SK-N-SH (cell line): Measurements from ENCODE around the gene TERT. TPM values are rescaled to one million over a fixed set of nuclear protein-coding genes. Genes with fewer than 3 reads are reported as not detected.

Experiments
- CTCF ChIA-PET: fragments of 300-600, 350-600 bp; formaldehyde crosslinking; extraction: SDS; loops from one replicate; lab custom pipeline; 2021; lab: Yijun Ruan, JAX
- POLR2A ChIA-PET: fragments of 350-600 bp; sonication (Branson Sonifier 250); formaldehyde crosslinking; extraction: SDS; loops from one replicate; lab custom pipeline; 2020; ENCODE audit warnings: antibody characterized with exemption, inconsistent platforms; lab: Yijun Ruan, JAX
- DNase-seq: peaks from one replicate; pipeline ENCODE4 v3.0.0; 2012
- H2AFZ ChIP-seq: fragments of 200-600 bp; sonication (generic); 2 replicates; pipeline ENCODE4 v1.8.1; 2016; ENCODE audit warnings: antibody characterized with exemption, mild to moderate bottlenecking, low read depth
- H3F3A ChIP-seq: fragments of 200-600 bp; sonication (generic); replicated peaks from 2 replicates; pipeline ENCODE3; 2016; ENCODE audit warnings: antibody characterized with exemption, mild to moderate bottlenecking; ENCODE audit not compliant: insufficient read depth
- H3K27ac ChIP-seq, 2 experiments: fragments of 200-500 bp in 1 of 2; fragments of 200-600 bp in 1 of 2; sonication (Bioruptor generic) in 1 of 2; sonication (generic), shearing (Covaris generic) in 1 of 2; 2 replicates each; pipeline versions ENCODE4 v1.5.1 to v1.6.1; 2014 to 2016; ENCODE audit warnings: low read depth in 2 of 2, inconsistent platforms in 1 of 2, low read length in 1 of 2, mild to moderate bottlenecking in 1 of 2, mixed read lengths in 1 of 2
- H3K27me3 ChIP-seq: fragments of 200-600 bp; sonication (generic), shearing (Covaris generic); 2 replicates; pipeline ENCODE4 v1.6.1; 2016; ENCODE audit warnings: mixed run types; ENCODE audit not compliant: insufficient read depth
- H3K36me3 ChIP-seq, 2 experiments: fragments of 200-500 bp in 1 of 2; fragments of 200-600 bp in 1 of 2; sonication (Bioruptor generic) in 1 of 2; sonication (generic) in 1 of 2; replicated peaks in 1 of 2; 2 replicates each; pipeline versions ENCODE3 to v1.5.1; 2014 to 2016; ENCODE audit warnings: low read length in 1 of 2, mild to moderate bottlenecking in 1 of 2; ENCODE audit not compliant: insufficient read depth in 2 of 2, control insufficient read depth in 1 of 2
- H3K4me1 ChIP-seq, 2 experiments: fragments of 200-500 bp in 1 of 2; fragments of 200-600 bp in 1 of 2; sonication (Bioruptor generic) in 1 of 2; sonication (generic), shearing (Covaris generic) in 1 of 2; 2 replicates each; pipeline versions ENCODE4 v1.5.1 to v1.6.1; 2014 to 2016; ENCODE audit warnings: low read depth in 1 of 2, low read length in 1 of 2, mixed run types in 1 of 2; ENCODE audit not compliant: insufficient read depth in 2 of 2, control insufficient read depth in 1 of 2
- H3K4me2 ChIP-seq: fragments of 200-600 bp; sonication (generic), shearing (Covaris generic); 2 replicates; pipeline ENCODE4 v1.6.1; 2017; ENCODE audit warnings: mixed run types
- H3K4me3 ChIP-seq, 2 experiments: fragments of 200-500 bp in 1 of 2; fragments of 200-600 bp in 1 of 2; sonication (Bioruptor generic) in 1 of 2; sonication (generic), shearing (Covaris generic) in 1 of 2; 2 replicates each; pipeline versions ENCODE4 v1.5.1 to v1.8.1; 2014 to 2016; ENCODE audit warnings: low read depth in 2 of 2, inconsistent platforms in 1 of 2, low read length in 1 of 2, mild to moderate bottlenecking in 1 of 2, mixed read lengths in 1 of 2, moderate library complexity in 1 of 2
- H3K79me2 ChIP-seq: fragments of 200-600 bp; sonication (generic); 2 replicates; pipeline ENCODE4 v1.8.1; 2017; ENCODE audit warnings: mild to moderate bottlenecking; ENCODE audit not compliant: insufficient read depth
- H3K9ac ChIP-seq: fragments of 200-600 bp; sonication (generic); 2 replicates; pipeline ENCODE4 v1.6.1; 2017; ENCODE audit warnings: mixed run types
- H3K9me2 ChIP-seq: fragments of 200-600 bp; sonication (generic); 2 replicates; pipeline ENCODE4 v1.6.1; 2017; ENCODE audit warnings: mixed run types
- H3K9me3 ChIP-seq: fragments of 200-600 bp; sonication (generic); 2 replicates; pipeline ENCODE4 v1.6.1; 2017; ENCODE audit warnings: mixed run types, mild to moderate bottlenecking, moderate library complexity
- H4K20me1 ChIP-seq: fragments of 200-600 bp; sonication (generic); 2 replicates; pipeline ENCODE4 v1.6.1; 2017; ENCODE audit warnings: mild to moderate bottlenecking, mixed run types; ENCODE audit not compliant: insufficient read depth
- CHD2 ChIP-seq: fragments of 150-350 bp; IDR thresholded peaks from 2 replicates; pipeline ENCODE4 v1.6.1; 2018; ENCODE audit warnings: low read length; ENCODE audit not compliant: partially characterized antibody
- EP300 ChIP-seq, 2 experiments: IDR thresholded peaks; 2 replicates each; pipeline versions ENCODE4 v1.4.0 to v1.6.1; 2012; ENCODE audit warnings: borderline replicate concordance in 1 of 2, low read depth in 1 of 2, low read length in 1 of 2
- EZH2phosphoT487 ChIP-seq: fragments of 200-600 bp; sonication (generic); IDR thresholded peaks from 2 replicates; pipeline ENCODE4 v1.6.1; 2017; ENCODE audit warnings: low read depth, mixed run types, mild to moderate bottlenecking, antibody characterized with exemption, moderate library complexity, borderline replicate concordance
- FOSL2 ChIP-seq: IDR thresholded peaks from 2 replicates; pipeline ENCODE4 v1.4.0; 2012; ENCODE audit warnings: low read depth, mild to moderate bottlenecking, moderate library complexity, borderline replicate concordance
- FOXJ3 ChIP-seq: sonication (generic); formaldehyde crosslinking; IDR thresholded peaks from 2 replicates; pipeline ENCODE4 v1.5.1; 2020; ENCODE audit warnings: mild to moderate bottlenecking, missing genetic modification reagents
- MEF2A ChIP-seq: IDR thresholded peaks from 2 replicates; pipeline ENCODE4 v1.4.0; 2012; ENCODE audit warnings: low read depth, borderline replicate concordance
- NFIC ChIP-seq: IDR thresholded peaks from 2 replicates; pipeline ENCODE4 v1.4.0; 2012; ENCODE audit warnings: borderline replicate concordance
- NRF1 ChIP-seq: IDR thresholded peaks from 2 replicates; pipeline ENCODE4 v1.6.1; 2012; ENCODE audit warnings: low read depth, mild to moderate bottlenecking, low read length
- POLR2AphosphoS5 ChIP-seq: IDR thresholded peaks from 2 replicates; pipeline ENCODE4 v1.6.1; 2012; ENCODE audit warnings: low read depth, low read length
- RAD21 ChIP-seq: IDR thresholded peaks from 2 replicates; pipeline ENCODE4 v1.6.1; 2012; ENCODE audit warnings: mild to moderate bottlenecking, low read length
- RXRA ChIP-seq: IDR thresholded peaks from 2 replicates; pipeline ENCODE4 v1.4.0; 2012; ENCODE audit warnings: low read depth, mild to moderate bottlenecking, borderline replicate concordance
- TCF12 ChIP-seq: IDR thresholded peaks from 2 replicates; pipeline ENCODE4 v1.4.0; 2012
- TEAD4 ChIP-seq: IDR thresholded peaks from 2 replicates; pipeline ENCODE4 v1.4.0; 2012; ENCODE audit warnings: mild to moderate bottlenecking, borderline replicate concordance; ENCODE audit not compliant: insufficient read depth
- YY1 ChIP-seq: IDR thresholded peaks from 2 replicates; pipeline ENCODE4 v1.4.0; 2012; ENCODE audit warnings: low read depth, mild to moderate bottlenecking
- WGBS: methylation state at CpG from one replicate; pipeline ENCODE4 v1.1.6; 2017; ENCODE audit warnings: low lambda C conversion rate; 5-methylcytosine and 5-hydroxymethylcytosine counted together
- polyA plus RNA-seq, 3 experiments: library from polyadenylated mRNA; depleted of rRNA; stranded (reverse); fragments of >200 nt; gene quantifications; 2 replicates each; pipeline ENCODE4 v1.2.3, GENCODE V29; 2012
- TF ChIP-seq, protein P1 (sequence below): IDR thresholded peaks from 2 replicates; pipeline ENCODE4; 2012
- TF ChIP-seq, protein P2 (sequence below): fragments of 150-350 bp; IDR thresholded peaks from 2 replicates; pipeline ENCODE4 v1.6.1; 2017; ENCODE audit warnings: antibody characterized with exemption, low read length, low read depth, borderline replicate concordance
- TF ChIP-seq, protein P3 (sequence below): fragments of 150-350 bp; IDR thresholded peaks from 2 replicates; pipeline ENCODE4 v1.6.1; 2016; ENCODE audit warnings: mild to moderate bottlenecking, low read depth, low read length
- TF ChIP-seq, protein P4 (sequence below): IDR thresholded peaks from 2 replicates; pipeline ENCODE4 v1.4.0; 2012; ENCODE audit warnings: low read depth, borderline replicate concordance

TERT gene
- polyA plus RNA-seq, 1 of the 3 experiments (the other 2 are of a cell fraction) = 2.4 TPM

DNA sequence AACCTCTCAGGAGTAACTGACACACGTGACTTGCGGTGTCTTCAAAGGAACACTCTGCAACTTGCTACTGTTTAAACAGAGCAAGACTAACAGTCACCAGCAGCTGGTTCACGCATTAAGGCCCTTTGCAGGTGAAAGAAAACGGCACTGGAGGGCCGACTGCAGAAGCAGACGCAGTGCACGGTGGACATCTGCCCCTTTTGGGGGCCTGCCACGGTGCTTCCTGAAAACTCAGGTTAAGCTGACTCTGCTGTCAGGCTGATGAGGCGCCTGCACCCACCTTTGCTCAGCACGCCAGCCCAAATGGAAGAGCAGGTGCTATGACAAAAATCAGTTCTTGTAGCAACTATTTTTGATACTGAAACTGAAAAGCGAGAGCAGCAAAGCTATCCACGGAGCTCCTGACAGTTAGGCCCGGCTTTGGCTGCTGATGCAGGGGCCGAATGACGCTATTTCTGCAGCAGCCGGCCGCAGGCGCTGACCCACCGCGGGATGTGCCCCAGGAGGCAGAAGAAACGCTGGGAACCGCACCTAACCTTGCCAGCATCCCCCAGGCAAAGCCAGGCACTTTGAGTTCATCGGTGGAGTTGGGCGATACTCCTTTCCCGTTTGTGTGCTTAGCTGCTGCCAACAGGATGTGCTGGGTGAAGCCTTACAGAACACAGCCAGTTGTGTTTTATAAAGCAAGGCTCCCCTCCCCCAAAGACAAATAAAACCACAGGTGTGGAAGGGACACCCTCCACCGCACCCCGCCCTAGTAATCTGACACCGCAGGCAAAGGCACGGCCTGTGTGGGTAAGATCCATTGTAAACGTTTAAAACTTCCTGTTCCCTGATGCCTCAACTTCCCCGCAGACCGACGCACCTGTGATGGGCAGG lies 21.1 kb upstream of the TERT start:
- H3K9ac ChIP-seq = no peak overlapping the region
- peaks cover 4% of the 10 kb centered on the region for H3F3A ChIP-seq
- no peaks in the 10 kb centered on the region for H3K79me2 ChIP-seq
- no peaks in the 10 kb centered on the region for H3K9me3 ChIP-seq
- H3K36me3 ChIP-seq = peaks cover 0 to 35% of the 10 kb centered on the region in 2 experiments
- H2AFZ ChIP-seq = no peak overlapping the region
- ChIA-PET CTCF (no interaction called here), POLR2A (no interaction called here)
- no peaks in the 10 kb centered on the region for H4K20me1 ChIP-seq
- no peak overlapping the region for H3K4me3 ChIP-seq
- no peak overlapping the region for H3K4me2 ChIP-seq
- no peaks in the 10 kb centered on the region for H3K4me1 ChIP-seq
- H3K27me3 ChIP-seq = no peaks in the 10 kb centered on the region
- TF ChIP-seq, protein P1, sequence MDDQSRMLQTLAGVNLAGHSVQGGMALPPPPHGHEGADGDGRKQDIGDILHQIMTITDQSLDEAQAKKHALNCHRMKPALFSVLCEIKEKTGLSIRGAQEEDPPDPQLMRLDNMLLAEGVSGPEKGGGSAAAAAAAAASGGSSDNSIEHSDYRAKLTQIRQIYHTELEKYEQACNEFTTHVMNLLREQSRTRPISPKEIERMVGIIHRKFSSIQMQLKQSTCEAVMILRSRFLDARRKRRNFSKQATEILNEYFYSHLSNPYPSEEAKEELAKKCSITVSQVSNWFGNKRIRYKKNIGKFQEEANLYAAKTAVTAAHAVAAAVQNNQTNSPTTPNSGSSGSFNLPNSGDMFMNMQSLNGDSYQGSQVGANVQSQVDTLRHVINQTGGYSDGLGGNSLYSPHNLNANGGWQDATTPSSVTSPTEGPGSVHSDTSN = no peak
- TF ChIP-seq POLR2AphosphoS5 = no peak
- WGBS = 81% methylated on average over 27 of the region's 33 CpGs
- no peaks in the 10 kb centered on the region for H3K9me2 ChIP-seq
- DNase-seq = no peak
- H3K27ac ChIP-seq = no peak overlapping the region

DNA sequence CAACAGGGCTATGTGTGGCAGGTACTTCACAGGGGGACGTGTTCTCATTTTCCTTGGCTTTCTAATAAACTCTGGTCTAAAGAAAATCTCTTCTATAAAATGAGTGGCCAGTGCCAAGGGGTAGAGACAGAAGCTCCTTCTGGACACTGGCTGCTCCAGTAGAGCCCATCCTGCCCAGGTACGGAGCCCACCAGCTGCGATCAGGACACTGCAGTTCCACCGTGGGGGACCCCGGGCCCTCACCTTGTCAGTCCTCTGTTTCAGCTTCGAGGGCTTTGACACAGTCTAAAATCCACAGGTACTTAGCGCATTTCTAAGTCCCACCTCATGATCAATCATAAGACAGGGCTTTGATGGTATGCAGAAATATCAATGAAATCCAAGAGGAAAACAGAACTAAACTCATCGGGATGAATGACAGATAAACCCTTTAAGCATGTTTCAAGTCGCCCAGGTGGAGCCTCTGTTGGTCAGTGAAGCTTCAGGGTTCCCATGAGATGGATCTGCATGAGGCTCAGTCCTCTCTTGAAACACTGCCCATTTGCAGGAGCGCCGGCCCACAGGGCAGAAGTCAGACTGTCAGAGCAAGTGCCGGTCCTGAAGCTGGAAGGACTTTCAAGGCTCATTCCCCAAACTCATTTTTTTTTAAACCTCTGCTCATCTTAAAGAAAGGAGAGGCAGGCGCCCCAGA lies 20.3 kb upstream of the TERT start:
- peaks cover 0 to 27% of the 10 kb centered on the region in 2 experiments for H3K36me3 ChIP-seq
- H4K20me1 ChIP-seq = no peaks in the 10 kb centered on the region
- H3K4me2 ChIP-seq = no peak overlapping the region
- no peaks in the 10 kb centered on the region for H3K9me3 ChIP-seq
- POLR2A ChIA-PET = no interaction called here
- no peaks in the 10 kb centered on the region for H3K9me2 ChIP-seq
- peaks cover 4% of the 10 kb centered on the region for H3F3A ChIP-seq
- no peak overlapping the region for H2AFZ ChIP-seq
- no peak overlapping the region for H3K4me3 ChIP-seq
- 93% methylated on average over 10 of the region's 13 CpGs for WGBS
- no peak overlapping the region for H3K27ac ChIP-seq
- no peaks in the 10 kb centered on the region for H3K27me3 ChIP-seq
- DNase-seq = no peak
- CTCF ChIA-PET = interaction anchor here (0.9 kb wide), 1 partner anchor 11 kb away, joined by 3 read pairs; no protein-coding TSS in a partner anchor
- no peaks in the 10 kb centered on the region for H3K79me2 ChIP-seq
- no peak overlapping the region for H3K9ac ChIP-seq
- no peaks in the 10 kb centered on the region for H3K4me1 ChIP-seq
- TF ChIP-seq POLR2AphosphoS5 = no peak
- TF ChIP-seq TEAD4 = no peak
- TF ChIP-seq CHD2 = no peak
- TF ChIP-seq FOSL2 = no peak
- TF ChIP-seq NFIC = no peak
- TF ChIP-seq, protein P2, sequence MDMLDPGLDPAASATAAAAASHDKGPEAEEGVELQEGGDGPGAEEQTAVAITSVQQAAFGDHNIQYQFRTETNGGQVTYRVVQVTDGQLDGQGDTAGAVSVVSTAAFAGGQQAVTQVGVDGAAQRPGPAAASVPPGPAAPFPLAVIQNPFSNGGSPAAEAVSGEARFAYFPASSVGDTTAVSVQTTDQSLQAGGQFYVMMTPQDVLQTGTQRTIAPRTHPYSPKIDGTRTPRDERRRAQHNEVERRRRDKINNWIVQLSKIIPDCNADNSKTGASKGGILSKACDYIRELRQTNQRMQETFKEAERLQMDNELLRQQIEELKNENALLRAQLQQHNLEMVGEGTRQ = no peak
- TF ChIP-seq EZH2phosphoT487 = no peak
- TF ChIP-seq RAD21 = no peak
- no peak for TF ChIP-seq RXRA
- no peak for TF ChIP-seq MEF2A
- TF ChIP-seq, protein P3, sequence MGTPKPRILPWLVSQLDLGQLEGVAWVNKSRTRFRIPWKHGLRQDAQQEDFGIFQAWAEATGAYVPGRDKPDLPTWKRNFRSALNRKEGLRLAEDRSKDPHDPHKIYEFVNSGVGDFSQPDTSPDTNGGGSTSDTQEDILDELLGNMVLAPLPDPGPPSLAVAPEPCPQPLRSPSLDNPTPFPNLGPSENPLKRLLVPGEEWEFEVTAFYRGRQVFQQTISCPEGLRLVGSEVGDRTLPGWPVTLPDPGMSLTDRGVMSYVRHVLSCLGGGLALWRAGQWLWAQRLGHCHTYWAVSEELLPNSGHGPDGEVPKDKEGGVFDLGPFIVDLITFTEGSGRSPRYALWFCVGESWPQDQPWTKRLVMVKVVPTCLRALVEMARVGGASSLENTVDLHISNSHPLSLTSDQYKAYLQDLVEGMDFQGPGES = no peak
- no peak for TF ChIP-seq FOXJ3 (CRISPR knock-in tag)
- TF ChIP-seq EP300 (IDR thresholded peaks at IDR 0.05; ENCODE audit: borderline replicate concordance in 1 of 2, low read depth in 1 of 2, low read length in 1 of 2) = no peak
- no peak for TF ChIP-seq TCF12
- TF ChIP-seq YY1 = no peak
- no peak for TF ChIP-seq NRF1
- TF ChIP-seq, protein P4, sequence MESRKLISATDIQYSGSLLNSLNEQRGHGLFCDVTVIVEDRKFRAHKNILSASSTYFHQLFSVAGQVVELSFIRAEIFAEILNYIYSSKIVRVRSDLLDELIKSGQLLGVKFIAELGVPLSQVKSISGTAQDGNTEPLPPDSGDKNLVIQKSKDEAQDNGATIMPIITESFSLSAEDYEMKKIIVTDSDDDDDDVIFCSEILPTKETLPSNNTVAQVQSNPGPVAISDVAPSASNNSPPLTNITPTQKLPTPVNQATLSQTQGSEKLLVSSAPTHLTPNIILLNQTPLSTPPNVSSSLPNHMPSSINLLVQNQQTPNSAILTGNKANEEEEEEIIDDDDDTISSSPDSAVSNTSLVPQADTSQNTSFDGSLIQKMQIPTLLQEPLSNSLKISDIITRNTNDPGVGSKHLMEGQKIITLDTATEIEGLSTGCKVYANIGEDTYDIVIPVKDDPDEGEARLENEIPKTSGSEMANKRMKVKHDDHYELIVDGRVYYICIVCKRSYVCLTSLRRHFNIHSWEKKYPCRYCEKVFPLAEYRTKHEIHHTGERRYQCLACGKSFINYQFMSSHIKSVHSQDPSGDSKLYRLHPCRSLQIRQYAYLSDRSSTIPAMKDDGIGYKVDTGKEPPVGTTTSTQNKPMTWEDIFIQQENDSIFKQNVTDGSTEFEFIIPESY = no peak
